ENCODE data around the gene PRR23C.

PRR23C gene

GRCh38 chr3:138995706-138996105, 49.0 kb downstream of the PRR23C start:
- no peak for DNase-seq

Measured in NCI-H1417 (cell line).